Lower leg skin (tissue), 3 donors: Measurements from ENCODE around the gene OR6M1.

Source experiments
- POLR2A ChIP-seq, 2 donors: fragments of 450-650 bp; IDR thresholded peaks; one replicate each; pipeline ENCODE4 v1.6.1; 2016 to 2017; ENCODE audit warnings: antibody characterized with exemption in 2 of 2, mild to moderate bottlenecking in 1 of 2, moderate library complexity in 1 of 2
- TF ChIP-seq, protein P1 (sequence below), 3 donors: fragments of 450-650 bp; IDR thresholded peaks; one replicate each; pipeline ENCODE4 v1.5.1; 2016; ENCODE audit warnings: antibody characterized with exemption in 3 of 3, mild to moderate bottlenecking in 3 of 3, moderate library complexity in 2 of 3

DNA sequence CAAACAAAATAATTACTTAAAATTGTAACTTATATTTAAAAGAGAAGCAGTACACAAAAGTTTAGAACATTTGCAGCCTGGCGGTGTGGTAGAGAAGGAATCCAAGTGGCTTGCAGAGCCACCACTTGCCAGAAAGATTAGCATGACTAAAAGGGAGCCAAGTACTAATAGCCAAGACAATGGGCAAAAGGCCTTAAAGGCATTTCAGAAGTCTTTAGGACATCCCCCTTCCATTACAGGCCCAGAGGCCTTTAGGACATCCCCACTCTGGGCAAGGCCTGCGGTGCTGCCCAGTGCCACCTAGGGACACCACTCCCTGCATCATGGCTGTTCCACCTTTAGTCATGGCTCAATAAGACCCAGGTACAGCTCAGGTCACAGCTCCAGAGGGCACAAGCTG lies 46.9 kb upstream of the OR6M1 start:
- TF ChIP-seq, protein P1, sequence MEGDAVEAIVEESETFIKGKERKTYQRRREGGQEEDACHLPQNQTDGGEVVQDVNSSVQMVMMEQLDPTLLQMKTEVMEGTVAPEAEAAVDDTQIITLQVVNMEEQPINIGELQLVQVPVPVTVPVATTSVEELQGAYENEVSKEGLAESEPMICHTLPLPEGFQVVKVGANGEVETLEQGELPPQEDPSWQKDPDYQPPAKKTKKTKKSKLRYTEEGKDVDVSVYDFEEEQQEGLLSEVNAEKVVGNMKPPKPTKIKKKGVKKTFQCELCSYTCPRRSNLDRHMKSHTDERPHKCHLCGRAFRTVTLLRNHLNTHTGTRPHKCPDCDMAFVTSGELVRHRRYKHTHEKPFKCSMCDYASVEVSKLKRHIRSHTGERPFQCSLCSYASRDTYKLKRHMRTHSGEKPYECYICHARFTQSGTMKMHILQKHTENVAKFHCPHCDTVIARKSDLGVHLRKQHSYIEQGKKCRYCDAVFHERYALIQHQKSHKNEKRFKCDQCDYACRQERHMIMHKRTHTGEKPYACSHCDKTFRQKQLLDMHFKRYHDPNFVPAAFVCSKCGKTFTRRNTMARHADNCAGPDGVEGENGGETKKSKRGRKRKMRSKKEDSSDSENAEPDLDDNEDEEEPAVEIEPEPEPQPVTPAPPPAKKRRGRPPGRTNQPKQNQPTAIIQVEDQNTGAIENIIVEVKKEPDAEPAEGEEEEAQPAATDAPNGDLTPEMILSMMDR (IDR thresholded peaks at IDR 0.05), result no peak
- no peak for TF ChIP-seq POLR2A (IDR thresholded peaks at IDR 0.05)
